ENCODE results near the gene RNF215. TPM values are rescaled to one million over a fixed set of nuclear protein-coding genes. Genes with fewer than 3 reads are reported as not detected.

The RNF215 gene
- total and polyA plus RNA-seq, 2 of the 13 experiments (the other 11 are each of a cell fraction or from before 2014, with no cell fraction given) = 5.3 to 6.1 TPM

- TF ChIP-seq ZNF563 (CRISPR knock-in tag; IDR thresholded peaks at IDR 0.05) (peak; percentile 74; the same call in 1 of the 2 replicates), TAF1 (CRISPR knock-in tag; IDR thresholded peaks at IDR 0.05) (peak; percentile 77), ZNF274 (CRISPR knock-in tag; IDR thresholded peaks at IDR 0.05) (peak; percentile 84; the same call in 1 of the 2 replicates), TERF1 (CRISPR knock-in tag; IDR thresholded peaks at IDR 0.05) (no peak), ARNTL (CRISPR knock-in tag; IDR thresholded peaks at IDR 0.05) (peak; percentile 54; the same call in 1 of the 2 replicates), CCDC6 (CRISPR knock-in tag; IDR thresholded peaks at IDR 0.05) (no peak), ZBTB38 (CRISPR knock-in tag; IDR thresholded peaks at IDR 0.05) (peak; percentile 40; the same call in 1 of the 2 replicates), ZSCAN21 (CRISPR knock-in tag; IDR thresholded peaks at IDR 0.05; ENCODE audit: borderline replicate concordance) (peak; percentile 71; the same call in 1 of the 2 replicates), ELF3 (CRISPR knock-in tag; IDR thresholded peaks at IDR 0.05) (0 out of 2 replicates have a peak, but pooled peaks have one; percentile 19), SKI (IDR thresholded peaks at IDR 0.05; ENCODE audit: partially characterized antibody) (peak; percentile 22), YY1 (IDR thresholded peaks at IDR 0.05; ENCODE audit: insufficient read depth, insufficient replicate concordance, low read depth, low read length) (peak; percentile 80), RXRB (CRISPR knock-in tag; IDR thresholded peaks at IDR 0.05; ENCODE audit: borderline replicate concordance) (peak; percentile 11; the same call in 1 of the 2 replicates), IRF9 (CRISPR knock-in tag; IDR thresholded peaks at IDR 0.05; ENCODE audit: borderline replicate concordance) (0 out of 2 replicates have a peak, but pooled peaks have one; percentile 15), GABPA (IDR thresholded peaks at IDR 0.05; ENCODE audit: low read depth, low read length) (no peak), GABPA (CRISPR knock-in tag; IDR thresholded peaks at IDR 0.05; ENCODE audit: low read depth) (no peak), KDM4B (CRISPR knock-in tag; IDR thresholded peaks at IDR 0.05) (no peak), GATAD2A (CRISPR knock-in tag; IDR thresholded peaks at IDR 0.05) (0 out of 2 replicates have a peak, but pooled peaks have one; percentile 26), MYC (CRISPR knock-in tag; IDR thresholded peaks at IDR 0.05; ENCODE audit: borderline replicate concordance) (peak; percentile 70), KDM2A (CRISPR knock-in tag; IDR thresholded peaks at IDR 0.05; ENCODE audit: borderline replicate concordance, low read depth) (peak; percentile 92), USF2 (IDR thresholded peaks at IDR 0.05; ENCODE audit: low read depth, low read length) (no peak), USF2 (CRISPR knock-in tag; IDR thresholded peaks at IDR 0.05; ENCODE audit: borderline replicate concordance) (peak; percentile 71), ZNF883 (CRISPR knock-in tag; IDR thresholded peaks at IDR 0.05; ENCODE audit: not compliant biosample characterization) (no peak), BRCA1 (CRISPR knock-in tag; IDR thresholded peaks at IDR 0.05) (no peak), ZNF225 (CRISPR knock-in tag; IDR thresholded peaks at IDR 0.05) (peak; percentile 72; the same call in 1 of the 2 replicates), ZZZ3 (CRISPR knock-in tag; IDR thresholded peaks at IDR 0.05; ENCODE audit: borderline replicate concordance) (no peak), ZFY (CRISPR knock-in tag; IDR thresholded peaks at IDR 0.05) (peak; percentile 69; the same call in 1 of the 2 replicates), ZNF260 (CRISPR knock-in tag; IDR thresholded peaks at IDR 0.05; ENCODE audit: borderline replicate concordance, low read depth) (no peak)
Observed at GRCh38 chr22:30425616-30426387, 38.6 kb upstream of the RNF215 start, which contains the start of gene MTFP1 (continued).
